ENCODE measurements around the gene TRIM34.
"Not testable (repeated sequence)": the region's sequence is repeated elsewhere in the genome, so short reads cannot be mapped to it uniquely, and the experiment has no call there.

The TRIM34 gene

GRCh38 chr11:5621580-5621979, 3.2 kb upstream of the TRIM34 start:
- DNase-seq: no peak

- DNase-seq: no peak
Measured at GRCh38 chr11:5622802-5623201, 2.0 kb upstream of the TRIM34 start.

GRCh38 chr11:5625281-5625680, 480 bp downstream of the TRIM34 start:
- no peak for DNase-seq

DNA sequence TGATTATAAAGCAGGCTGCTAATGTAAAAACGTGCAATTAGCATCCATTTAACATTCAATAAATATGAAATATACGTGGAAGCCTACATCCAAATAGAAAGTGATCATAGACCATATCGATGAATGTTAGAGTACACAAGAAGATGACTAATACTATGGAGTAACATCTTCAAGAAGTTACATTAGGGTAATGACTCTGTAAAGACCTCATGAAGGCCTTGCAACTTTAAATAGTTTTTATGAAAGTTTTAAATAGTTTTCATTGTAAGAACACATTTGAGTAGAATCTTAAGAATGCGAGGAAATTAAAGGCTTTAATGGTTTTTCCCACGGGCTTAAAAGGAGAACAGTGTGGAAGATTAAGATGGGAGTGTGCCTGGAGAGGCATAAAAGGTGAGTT, 1.4 kb downstream of the TRIM34 start:
- no peak for DNase-seq

- DNase-seq: no peak
Measured at GRCh38 chr11:5631417-5631816, 6.6 kb downstream of the TRIM34 start.

GRCh38 chr11:5631969-5632635, 7.3 kb downstream of the TRIM34 start:
- no peak for DNase-seq

GRCh38 chr11:5639953-5640352, 15.2 kb downstream of the TRIM34 start:
- no peak for DNase-seq

- DNase-seq: no peak
Measured at GRCh38 chr11:5643585-5643984, 18.8 kb downstream of the TRIM34 start.

- DNase-seq: no peak
Measured at GRCh38 chr11:5646139-5646538, 21.3 kb downstream of the TRIM34 start.

DNA sequence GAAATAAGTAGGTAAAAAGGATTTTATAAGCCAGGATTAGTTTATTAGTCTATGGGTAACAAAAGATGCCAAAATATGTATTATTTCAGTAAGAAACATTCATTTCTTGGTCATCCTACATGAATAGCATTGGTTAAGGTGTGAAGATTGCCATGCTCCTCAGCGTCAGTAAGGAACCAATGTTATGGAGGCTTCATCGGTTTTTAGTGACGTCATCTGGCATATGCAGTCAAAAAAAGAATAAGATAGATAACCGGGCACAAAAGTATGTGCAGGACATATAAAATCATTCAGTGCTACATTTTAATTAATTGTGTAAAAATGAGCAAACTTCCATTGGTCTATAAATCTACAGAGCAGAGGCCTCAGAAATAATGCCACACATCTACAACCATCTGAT, 30.7 kb downstream of the TRIM34 start:
- no peak for DNase-seq

GRCh38 chr11:5656956-5657355, 32.2 kb downstream of the TRIM34 start:
- not testable (repeated sequence) for DNase-seq

DNA sequence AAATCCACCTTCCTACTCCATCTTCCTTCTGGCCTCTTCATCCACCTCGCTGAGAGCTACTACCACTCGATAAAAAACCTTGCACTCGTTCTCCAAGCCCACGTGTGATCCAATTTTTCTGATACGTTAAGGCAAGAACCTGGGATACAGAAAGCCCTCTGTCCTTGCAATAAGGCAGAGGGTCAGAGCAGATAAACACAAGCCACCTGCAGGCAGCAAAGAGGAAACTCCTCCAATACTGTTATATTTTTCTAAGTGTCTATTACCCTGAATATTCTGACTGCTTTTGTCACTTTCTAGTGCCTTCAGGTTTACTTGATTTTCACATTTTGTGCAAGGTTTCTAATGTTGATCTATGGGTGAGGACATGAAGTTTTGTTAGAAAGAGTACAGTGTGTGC, 33.5 kb downstream of the TRIM34 start:
- DNase-seq: no peak

GRCh38 chr11:5663511-5663910, 38.7 kb downstream of the TRIM34 start:
- no peak for DNase-seq

DNA sequence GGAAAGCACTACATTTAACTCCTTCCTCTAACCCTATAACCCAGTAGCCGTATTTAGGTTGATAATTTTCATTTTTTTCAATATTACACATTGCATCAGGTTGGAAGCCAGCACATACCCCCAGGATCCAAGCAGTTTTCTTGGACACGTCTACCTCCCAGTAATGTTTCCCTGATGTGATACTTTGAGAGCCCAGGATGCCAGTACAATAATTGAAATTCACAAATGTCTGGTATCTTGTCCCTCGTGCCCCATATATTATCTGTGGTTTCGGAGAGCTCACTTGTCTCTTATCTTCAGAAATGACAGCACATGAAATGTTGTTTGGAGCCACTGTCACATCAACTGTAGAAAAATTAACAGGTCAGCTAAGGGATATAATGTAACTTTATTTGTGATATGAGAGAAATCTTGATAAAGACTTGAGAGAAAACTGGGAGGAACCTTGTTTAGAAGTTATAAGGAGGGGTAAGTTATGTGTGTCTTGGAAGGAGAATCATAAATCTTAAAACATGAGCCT, 40.3 kb downstream of the TRIM34 start:
- no peak for DNase-seq

GRCh38 chr11:5665746-5666401, 41.1 kb downstream of the TRIM34 start:
- no peak for DNase-seq

DNA sequence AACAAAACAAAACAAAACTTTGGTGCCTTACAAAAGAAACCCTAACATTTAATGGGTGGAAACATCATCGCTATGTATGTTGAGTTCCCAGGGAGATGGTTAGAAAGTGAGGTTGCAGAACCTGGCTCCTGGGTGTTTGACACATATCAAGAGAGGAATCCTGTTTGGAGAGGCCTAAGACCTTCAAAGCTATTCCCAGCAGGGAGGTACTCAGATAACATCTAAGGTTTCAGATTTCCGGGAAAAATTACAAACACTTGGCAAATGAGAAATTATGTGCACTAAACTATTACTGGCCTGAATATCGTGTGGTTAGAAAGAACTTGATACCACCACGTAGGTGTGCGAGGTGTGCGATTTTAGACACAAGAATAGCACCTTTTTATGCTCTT, 41.6 kb downstream of the TRIM34 start:
- no peak for DNase-seq

DNA sequence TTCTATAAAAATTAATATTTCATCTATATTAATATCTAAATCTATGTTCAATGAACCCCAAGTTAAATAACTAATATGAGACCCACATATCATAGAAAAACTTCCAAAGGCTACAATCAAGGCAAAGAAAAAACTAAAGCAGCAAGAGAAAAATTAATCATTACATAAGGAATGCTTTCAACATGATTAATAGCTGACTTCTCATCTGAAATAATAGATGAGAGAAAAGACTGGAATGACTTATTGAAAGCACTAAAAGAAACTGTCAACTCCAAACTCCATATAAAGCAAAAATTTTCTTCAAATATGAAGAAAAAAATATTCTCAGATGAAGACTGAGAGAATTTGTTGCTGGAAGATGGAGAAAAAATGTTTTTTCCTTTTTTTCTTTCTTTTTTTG, 47.0 kb downstream of the TRIM34 start:
- DNase-seq: no peak

- no peak for DNase-seq
Measured at GRCh38 chr11:5674391-5674790, 49.6 kb downstream of the TRIM34 start.

- DNase-seq: no peak
Measured at GRCh38 chr11:5679811-5680210, 55.0 kb downstream of the TRIM34 start.

- DNase-seq: not testable (repeated sequence)
Measured at GRCh38 chr11:5682890-5683441, 58.2 kb downstream of the TRIM34 start.

DNA sequence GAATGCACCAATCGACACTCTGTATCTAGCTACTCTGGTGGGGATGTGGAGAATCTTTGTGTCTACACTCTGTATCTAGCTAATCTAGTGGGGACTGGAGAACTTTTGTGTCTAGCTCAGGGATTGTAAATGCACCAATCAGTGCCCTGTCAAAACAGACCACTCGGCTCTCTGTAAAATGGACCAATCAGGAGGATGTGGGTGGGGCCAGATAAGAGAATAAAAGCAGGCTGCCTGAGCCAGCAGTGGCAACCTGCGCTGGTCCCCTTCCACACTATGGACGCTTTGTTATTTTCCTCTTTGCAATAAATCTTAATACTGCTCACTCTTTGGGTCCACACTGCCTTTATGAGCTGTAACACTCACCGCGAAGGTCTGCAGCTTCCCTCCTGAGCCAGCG, 58.8 kb downstream of the TRIM34 start:
- not testable (repeated sequence) for DNase-seq

GRCh38 chr11:5684036-5684645, 59.3 kb downstream of the TRIM34 start:
- DNase-seq: no peak

GRCh38 chr11:5684646-5685362, 60.0 kb downstream of the TRIM34 start, which contains the start of gene TRIM5:
TRIM5 (minus strand) TSS chr11:5685074; CDS start chr11:5680177, 4,897 bp downstream.
- peak; percentile 48 for DNase-seq

All from GF-D8 (cell line).